AG08396 (cell line): ENCODE measurements around the gene PLD3.
"Not testable (repeated sequence)": the region's sequence is repeated elsewhere in the genome, so short reads cannot be mapped to it uniquely, and the experiment has no call there.

Source experiments
- DNase-seq: peaks from one replicate; pipeline ENCODE4 v3.0.0; 2012; ENCODE audit warnings: low spot score, mixed read lengths

Gene PLD3

DNA sequence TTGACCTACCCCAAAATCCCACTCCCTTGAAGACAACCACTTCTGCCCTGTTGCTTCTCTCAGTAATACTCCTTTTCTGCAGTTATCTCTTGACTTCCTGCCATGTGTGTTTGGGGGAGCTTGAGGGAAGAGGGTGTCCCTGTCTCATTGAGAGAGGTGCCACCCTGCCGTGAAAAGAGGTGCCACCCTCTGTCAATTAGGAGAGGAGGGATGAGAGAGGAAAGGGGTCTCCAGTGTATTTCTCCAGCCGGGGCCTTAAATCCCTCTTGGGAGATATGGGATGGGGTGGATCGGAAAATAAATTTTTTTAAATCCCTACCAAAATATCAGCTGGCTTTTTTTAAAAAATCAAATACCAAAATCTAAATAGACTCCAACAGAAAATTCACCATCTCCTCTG is 16.5 kb downstream of the PLD3 start:
- no peak for DNase-seq

DNA sequence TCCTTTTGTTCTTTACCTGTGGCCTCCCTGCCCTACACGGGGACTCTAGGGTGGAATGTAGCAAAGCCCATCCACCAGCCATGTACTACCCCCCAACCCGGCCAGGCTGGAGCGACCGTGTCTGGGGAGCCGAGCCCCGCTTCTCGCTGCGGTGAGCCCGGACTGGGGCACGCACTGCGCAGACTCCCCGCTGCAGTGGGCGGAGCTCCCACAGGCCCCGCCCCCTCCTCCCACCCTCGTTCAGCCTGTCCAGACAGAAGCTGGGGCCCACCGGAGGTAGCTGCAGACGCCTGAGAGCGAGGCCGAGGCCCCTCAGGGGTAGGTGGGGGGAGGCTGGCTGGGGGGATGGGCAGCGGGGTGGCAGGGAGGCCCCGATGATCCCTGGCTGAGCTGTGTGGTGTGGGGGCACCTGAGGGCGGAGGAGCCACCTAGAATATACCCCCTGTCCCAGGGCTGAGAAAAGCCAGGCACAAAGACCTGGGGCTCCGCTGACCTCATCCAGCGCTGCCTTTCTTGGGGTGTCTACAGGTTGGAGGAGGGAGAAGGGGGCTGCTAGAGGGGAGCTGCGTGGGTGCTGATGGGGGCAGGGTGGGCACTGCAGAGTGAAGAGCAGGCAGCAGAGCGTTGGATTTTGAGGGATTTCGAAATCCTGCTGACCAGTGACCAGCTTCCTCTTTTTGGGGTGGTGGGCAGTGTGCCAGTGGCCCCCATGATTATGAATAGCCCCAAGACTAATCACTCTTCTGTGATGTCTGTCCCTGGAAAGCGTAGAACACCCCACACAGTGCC is 17.3 kb downstream of the PLD3 start:
- DNase-seq = peak; percentile 93

DNA sequence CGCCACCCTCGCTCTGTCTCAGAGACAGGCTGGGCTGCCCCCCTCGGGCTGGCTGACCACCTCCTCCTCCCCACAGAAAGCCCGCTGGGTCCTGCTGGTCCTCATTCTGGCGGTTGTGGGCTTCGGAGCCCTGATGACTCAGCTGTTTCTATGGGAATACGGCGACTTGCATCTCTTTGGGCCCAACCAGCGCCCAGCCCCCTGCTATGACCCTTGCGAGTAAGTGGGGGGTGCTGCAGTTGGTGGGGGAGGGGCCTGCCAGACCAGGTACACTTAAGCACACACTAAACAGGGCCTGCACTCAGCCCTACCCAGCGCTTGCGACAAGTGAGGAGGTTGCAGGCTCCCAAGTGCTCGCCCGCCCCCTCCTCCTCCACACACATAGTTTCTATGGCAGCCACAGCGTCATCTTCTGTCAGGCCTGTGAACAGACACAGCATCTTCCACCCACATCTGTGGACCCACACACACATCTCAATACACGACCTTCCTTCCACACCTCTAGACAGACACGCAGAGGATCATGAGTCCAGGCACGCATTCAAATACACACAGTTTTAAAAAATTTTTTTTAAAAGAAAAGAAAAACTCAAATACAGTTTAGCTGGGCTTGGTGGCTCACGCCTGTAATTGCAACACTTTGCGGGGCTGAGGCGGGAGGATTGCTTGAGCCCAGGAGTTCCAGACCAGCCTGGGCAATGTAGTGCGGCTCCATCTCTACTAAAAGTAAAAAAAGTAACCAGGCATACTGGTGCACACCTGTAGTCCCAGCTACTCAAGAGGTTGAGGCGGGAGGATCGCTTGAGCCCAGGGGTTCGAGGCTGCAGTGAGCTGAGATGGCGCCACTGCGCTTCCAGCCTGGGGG is 18.4 kb downstream of the PLD3 start:
- peak; percentile 29 for DNase-seq

DNA sequence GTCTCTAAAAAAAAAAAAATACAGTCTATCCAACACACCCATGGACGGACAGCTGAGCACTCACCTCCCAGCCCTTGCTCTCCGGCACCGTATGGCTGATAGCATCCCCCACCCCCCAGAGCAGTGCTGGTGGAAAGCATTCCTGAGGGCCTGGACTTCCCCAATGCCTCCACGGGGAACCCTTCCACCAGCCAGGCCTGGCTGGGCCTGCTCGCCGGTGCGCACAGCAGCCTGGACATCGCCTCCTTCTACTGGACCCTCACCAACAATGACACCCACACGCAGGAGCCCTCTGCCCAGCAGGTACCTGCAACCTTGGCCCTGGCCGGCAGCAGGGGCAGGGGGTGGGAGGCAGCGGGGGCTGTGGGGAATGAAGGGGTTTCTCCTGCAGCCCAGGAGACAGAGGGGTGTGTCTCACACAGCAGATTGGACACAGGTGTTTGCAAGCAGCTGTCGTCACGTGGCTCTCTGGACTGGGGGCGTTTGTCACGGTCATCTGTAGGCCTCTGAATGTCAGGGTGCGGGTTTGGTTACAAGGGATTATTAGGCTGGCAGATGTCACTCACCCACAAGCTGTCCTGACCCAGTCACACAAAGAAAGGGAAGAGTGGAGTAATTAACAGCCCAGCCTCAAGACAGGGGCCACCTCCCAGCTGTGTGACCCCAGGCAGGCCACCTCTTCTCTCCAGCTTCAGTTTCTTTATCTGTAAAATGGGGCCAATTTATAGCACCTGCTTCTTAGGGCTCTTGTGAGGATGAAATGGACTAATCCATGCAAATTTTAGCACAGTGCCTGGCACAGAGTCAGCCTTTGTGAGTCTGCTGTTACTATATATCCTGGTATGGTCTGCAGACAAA is 19.3 kb downstream of the PLD3 start:
- no peak for DNase-seq

DNA sequence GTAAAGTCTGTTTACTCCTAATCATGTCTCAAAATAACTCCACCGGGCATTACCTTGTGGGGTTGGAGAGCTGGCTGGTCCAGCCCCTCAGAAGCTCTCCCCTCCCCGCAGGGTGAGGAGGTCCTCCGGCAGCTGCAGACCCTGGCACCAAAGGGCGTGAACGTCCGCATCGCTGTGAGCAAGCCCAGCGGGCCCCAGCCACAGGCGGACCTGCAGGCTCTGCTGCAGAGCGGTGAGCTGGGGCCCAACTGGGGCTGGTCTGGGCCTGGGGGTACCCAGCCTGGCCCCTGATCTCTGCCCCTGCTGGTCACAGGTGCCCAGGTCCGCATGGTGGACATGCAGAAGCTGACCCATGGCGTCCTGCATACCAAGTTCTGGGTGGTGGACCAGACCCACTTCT is 21.3 kb downstream of the PLD3 start:
- DNase-seq = no peak

DNA sequence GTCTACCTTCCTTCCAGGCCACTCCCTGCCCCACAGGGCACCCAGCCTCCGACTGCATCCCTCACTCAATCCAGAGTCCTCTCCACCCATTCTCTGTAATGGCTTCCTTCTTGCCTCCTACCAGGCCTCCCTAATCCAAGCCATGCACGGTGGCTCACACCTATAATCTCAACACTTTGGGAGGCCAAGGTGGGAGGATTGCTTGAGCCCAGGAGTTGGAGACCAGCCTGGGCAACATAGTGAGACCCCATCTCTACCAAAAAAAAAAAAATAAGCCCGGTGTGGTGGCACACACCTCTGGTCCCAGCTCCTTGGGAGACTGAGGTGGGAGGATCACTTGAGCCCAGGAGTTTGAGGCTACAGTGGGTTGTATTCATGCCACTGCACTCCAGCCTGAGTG is 21.8 kb downstream of the PLD3 start:
- DNase-seq = not testable (repeated sequence)

DNA sequence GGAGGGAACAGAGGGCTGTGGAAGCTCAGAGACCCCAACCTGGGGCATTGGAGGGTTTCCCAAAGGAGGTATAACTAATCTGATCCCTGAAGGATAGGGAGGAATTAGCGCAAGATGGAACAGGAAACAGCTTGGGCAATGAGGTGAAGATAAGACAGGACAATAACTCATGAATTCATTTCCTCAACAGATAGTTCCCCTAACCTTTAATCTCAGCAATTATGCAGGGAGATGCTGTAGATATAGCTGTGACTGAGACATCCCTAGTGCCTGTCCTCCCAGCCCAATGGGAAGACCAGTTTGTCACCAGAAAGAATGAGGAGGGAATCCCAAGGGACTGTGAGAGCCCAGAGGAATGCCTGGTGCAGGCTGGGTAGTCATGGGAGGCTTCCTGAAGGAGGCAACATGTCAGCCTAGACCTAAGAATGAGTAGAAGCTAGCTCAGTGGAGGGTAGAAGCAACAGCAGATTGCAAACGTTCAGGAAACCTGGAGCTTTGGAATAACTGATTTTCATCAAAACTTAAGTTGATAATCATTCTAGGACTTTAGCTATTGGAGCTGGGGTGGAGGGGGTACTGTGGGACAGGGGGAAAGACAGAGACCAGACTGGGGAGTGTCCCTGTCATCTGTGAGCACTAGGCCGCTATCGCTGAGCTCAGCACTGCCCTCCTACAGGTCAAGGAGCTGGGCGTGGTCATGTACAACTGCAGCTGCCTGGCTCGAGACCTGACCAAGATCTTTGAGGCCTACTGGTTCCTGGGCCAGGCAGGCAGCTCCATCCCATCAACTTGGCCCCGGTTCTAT is 22.7 kb downstream of the PLD3 start:
- DNase-seq = no peak

DNA sequence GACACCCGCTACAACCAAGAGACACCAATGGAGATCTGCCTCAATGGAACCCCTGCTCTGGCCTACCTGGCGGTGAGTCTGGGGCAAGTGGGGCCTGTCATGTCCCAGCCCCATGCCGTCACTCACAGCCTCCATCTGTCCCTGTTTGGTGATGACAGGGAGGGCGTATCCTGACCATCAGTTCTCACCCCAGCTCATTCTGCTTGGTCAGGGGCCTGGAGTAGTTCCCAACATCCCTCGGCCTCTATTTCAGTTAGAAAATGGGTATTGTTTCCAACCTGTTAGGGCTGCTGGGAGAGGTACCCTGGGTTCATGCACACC is 23.3 kb downstream of the PLD3 start:
- no peak for DNase-seq

DNA sequence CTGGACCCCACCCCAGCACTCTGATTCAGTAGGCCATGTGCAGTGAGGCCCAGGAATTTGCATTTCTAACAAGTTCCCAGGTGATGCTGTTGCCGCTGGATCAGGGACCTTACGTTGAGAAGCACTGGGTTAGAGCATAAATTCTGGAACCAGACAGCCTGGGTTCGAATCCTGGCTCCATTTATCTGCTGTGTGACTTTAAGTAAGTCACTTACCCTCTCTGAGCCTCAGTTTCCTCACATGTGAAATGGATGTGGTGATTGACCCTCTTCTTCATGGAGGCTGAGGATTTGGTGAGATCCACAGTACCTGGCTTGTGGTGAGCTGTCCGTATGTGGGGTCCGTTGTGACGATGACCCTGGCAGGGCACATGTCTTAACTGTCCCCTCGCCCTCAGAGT is 25.6 kb downstream of the PLD3 start:
- DNase-seq = no peak

DNA sequence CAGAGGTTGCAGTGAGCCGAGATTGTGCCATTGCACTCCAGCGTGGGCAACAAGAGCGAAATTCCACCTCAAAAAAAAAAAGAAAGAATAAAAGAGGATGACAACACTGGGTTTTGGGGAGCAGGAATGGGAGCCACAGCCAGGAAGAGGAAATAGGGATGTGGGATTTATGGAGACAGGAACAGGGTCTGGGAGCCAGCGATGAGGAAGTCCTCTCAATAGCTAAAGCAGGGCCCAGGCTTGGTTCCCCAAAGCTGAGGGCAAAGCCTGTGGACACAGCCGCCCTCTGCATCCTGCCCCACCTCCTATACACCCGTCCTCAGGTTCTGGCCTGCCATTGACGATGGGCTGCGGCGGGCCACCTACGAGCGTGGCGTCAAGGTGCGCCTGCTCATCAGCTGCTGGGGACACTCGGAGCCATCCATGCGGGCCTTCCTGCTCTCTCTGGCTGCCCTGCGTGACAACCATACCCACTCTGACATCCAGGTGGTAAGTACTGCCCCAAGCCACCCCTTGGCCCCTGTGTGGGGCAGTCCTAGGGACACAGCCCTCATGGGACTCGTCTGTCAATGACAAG is 27.9 kb downstream of the PLD3 start:
- no peak for DNase-seq

DNA sequence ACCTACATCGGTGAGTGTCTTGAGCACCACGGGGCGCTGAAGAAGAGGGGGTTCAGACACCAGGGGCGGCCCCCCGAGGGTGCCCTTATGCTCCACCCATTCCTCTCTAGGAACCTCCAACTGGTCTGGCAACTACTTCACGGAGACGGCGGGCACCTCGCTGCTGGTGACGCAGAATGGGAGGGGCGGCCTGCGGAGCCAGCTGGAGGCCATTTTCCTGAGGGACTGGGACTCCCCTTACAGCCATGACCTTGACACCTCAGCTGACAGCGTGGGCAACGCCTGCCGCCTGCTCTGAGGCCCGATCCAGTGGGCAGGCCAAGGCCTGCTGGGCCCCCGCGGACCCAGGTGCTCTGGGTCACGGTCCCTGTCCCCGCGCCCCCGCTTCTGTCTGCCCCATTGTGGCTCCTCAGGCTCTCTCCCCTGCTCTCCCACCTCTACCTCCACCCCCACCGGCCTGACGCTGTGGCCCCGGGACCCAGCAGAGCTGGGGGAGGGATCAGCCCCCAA is 29.4 kb downstream of the PLD3 start:
- no peak for DNase-seq

DNA sequence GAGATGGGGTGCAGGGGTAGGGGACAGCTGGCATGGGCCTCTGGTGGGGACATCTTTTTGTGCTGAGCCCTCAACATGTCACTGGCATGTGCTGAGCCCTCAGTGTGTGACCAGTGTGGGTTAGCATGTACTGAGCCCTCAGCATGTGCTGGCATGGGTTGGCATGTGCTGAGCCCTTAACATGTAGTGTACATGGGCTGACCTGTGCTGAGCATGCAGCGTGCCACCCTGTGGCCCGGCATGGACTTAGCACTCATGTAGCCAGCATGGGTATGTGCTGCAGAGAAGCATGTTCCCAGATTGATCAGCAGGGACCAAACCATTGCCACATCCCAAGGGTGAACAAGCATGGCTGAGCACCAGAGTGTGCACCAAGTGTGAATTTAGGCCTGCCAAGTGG is 30.0 kb downstream of the PLD3 start:
- no peak for DNase-seq

DNA sequence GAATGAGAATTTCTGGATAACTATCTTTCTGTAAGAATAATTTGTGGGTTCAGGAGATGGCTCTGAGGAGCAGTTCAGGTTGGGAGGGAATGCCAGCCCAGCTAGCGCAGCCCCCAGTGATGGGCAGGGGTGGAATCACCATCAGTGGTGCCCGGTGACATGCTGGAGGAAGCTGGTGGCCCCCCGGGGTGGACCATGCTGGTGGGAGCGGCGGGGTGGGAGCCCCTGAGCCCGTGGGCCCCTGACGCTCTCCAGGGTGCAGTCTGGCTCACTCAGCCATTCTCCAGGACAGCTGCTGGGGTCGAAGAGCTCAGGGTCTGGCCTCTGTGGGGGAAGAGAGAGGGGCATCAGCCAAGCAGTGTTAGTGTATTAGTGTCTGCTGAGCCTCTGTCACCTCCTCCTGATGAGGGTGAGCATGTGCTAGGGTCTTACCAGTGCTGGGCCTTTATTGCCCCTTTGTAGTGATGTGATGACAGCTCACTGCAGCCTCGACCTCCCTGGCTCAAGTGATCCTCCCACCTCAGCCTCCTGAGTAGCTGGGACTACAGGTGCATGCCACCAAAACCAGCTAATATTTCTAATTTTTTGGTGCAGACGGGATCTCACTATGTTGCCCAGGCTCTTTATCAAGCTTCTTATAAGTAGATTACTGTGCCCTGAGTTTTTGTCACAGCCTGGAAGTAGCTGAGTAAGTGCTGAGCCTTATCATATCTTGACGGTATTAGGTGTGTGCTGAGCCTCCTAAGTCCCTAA is 31.1 kb downstream of the PLD3 start:
- no peak for DNase-seq

DNA sequence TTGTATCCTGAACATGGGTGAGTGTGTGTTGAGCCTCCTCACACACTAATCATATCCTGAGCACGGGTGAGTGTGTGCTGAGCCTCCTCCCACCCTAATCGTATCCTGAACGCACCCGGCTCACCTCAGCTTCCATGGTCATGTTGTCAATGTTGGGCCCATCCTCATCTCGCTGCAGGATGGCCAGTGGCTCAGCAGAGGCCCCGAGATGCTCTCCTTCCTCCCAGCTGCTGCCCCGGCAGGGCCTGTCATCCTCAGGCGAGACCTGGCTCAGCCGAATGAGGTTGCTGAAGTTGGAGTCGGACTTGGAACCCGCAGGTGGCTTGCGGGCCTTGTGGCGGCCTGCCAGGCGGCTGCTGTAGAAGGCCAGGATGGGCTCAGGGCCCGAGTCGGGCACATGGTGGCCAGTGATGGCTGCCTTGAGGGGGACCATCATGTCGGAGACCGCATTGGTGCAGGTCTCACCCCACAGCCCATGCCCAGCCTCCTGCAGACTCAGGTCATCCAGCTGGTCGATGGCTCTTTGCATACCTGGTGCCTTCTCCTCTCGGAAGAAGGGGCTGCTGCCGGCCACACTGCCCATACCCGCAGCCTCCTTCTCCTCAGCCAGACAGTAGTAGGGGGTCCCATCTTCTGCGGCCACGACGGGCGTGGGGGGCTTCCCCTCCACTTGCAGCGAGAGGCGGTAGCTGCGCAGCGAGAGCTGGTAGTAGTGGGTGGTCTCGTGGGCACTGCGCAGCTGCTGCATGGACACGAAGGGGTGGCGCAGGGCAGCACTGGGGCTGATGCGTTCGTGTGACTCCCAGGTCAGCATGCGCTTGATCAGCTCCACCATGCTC is 31.9 kb downstream of the PLD3 start:
- no peak for DNase-seq

DNA sequence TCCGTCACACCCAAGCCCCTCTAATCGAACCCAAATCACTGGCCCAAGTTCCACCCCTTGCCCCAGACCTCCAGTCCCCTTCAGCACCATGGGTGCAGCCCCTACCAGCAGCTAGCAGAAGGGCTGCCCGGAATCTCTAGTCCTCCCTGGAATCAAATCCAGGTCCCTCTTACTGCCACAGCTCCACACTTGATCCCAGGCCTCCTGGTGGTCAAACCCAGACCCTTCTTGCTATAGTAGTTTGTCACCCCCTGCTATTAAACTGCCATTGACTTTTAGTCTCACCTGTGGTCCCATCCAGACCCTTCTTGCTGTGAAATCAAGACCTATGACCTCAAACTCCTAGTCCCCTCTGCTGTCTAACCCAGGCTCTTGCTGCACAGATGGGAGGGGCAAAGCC is 32.8 kb downstream of the PLD3 start:
- DNase-seq = no peak

DNA sequence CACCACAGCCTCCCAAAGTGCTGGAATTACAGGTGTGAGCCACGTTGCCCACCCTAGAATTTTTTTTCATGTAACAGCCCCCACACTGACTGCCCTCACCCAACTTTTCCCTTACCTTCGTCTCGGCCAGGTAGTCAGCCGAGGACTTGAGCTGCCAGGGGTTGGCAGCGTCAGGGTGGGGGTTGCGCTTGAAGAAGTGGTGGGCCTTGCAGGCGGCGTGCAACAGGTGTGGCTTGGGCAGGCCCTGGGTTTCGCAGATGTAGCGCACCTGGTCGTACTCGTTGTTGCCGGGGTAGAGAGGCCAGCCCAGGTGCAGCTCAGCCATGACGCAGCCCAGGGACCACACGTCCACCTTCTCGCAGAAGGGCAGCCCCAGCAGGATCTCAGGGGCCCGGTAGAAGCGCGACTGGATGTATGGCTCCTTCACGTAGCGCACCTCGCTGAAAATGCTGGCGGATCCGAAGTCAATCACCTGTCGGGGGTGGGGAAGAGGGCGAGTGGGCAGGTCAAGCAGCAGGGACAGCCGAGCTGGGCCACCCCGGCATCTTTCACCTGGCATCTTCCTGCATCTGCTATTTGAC is 35.3 kb downstream of the PLD3 start:
- DNase-seq = no peak

DNA sequence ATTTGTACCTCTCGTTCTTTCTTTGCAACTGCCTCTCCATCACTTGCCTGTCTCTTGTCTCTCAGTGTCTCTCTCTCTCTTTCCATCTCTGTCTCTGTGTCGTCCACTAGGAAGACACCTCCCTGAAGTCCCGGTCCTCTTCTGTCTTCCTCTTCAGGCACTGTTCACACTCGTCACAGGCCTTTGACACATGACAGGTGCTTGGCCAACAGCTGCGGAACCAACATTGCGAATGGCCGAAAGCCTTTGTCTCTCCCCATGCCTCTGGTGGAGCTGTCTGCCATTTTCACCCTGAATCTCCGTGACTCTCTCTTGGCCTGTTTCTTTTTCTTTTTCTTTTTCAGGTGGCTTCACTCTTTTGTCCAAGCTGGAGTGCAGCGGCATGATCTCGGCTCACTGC is 38.7 kb downstream of the PLD3 start:
- no peak for DNase-seq

DNA sequence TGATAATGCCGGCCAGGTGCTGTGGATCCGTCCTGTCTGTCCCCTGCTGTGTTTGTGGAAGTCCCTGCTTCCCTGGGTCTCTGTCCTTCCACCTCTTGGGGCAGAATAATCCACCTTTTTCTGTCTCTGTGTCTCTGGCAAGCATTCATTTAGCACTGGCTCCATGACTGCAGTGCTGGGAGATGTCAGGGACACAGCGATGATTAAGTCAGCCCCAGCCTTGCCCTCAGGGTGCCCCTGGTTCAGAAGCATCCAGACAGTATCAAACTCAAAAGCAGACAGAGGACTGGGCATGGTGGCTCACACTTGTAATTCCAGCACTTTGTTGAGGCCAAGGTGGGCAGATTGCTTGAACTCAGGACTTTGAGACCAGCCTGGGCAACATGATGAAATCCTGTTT is 40.0 kb downstream of the PLD3 start:
- DNase-seq = no peak

DNA sequence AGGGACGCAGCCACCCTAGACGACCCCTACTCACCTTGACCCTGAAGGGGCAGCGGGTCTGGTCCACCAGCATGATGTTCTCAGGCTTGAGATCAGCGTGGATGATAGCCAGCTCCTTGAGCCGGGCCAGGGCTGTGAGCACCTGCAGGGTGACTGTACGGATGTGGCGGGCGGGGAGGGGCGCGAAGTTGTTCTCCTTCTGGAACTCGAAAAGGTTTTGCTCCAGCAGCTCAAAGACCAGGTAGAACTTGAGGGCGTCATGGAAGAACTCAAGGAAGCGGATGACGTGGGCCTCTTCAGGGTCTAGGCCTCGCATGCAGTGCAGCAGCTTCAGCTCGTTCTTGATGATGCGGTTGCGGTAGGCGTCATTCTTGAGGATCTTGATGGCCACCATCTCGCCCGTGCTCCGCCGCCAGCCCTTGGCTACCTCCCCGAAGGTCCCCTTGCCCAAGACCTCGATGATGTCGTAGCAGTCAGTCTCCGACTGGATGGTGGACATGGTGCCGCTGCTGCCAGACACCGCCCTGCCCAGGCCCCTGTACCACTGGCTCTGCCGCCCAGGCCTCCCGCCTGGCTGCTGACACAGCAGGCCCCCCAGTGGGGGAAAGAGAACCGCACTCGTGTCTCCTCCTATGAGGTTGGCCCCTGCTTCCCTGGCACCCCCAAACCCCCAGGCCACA is 41.0 kb downstream of the PLD3 start:
- DNase-seq = no peak
